H9 (cell line): Measurements from ENCODE around the gene RIOX2. TPM values are rescaled to one million over a fixed set of nuclear protein-coding genes. Genes with fewer than 3 reads are reported as not detected.

ENCODE experiments used
- DNase-seq: peaks from one replicate; pipeline ENCODE4 v3.0.0-alpha.2; 2017
- H2AFZ ChIP-seq: one replicate; pipeline ENCODE4 v1.6.1; 2013; ENCODE audit warnings: mild to moderate bottlenecking, low read length, control low read depth, moderate library complexity
- H2AK5ac ChIP-seq: 2 replicates; pipeline ENCODE4 v1.6.1; 2013; ENCODE audit warnings: low read length, control low read depth, mixed read lengths; ENCODE audit not compliant: insufficient read length
- H2BK120ac ChIP-seq: one replicate; pipeline ENCODE4 v1.6.1; 2013; ENCODE audit warnings: low read depth, mild to moderate bottlenecking, low read length, control low read depth, inconsistent platforms; ENCODE audit not compliant: poor library complexity, severe bottlenecking
- H2BK12ac ChIP-seq: 2 replicates; pipeline ENCODE4 v1.6.1; 2013; ENCODE audit warnings: low read length, control low read depth, mixed read lengths, low read depth; ENCODE audit not compliant: insufficient read length
- H2BK15ac ChIP-seq: 2 replicates; pipeline ENCODE4 v1.6.1; 2013; ENCODE audit warnings: low read depth, low read length, control low read depth
- H2BK20ac ChIP-seq: one replicate; pipeline ENCODE4 v1.6.1; 2013; ENCODE audit warnings: low read depth, mild to moderate bottlenecking, low read length, control low read depth, inconsistent platforms; ENCODE audit not compliant: poor library complexity, severe bottlenecking
- H2BK5ac ChIP-seq: 2 replicates; pipeline ENCODE4 v1.6.1; 2013; ENCODE audit warnings: low read length, control low read depth, mixed read lengths; ENCODE audit not compliant: insufficient read length
- H3K14ac ChIP-seq: 2 replicates; pipeline ENCODE4 v1.6.1; 2013; ENCODE audit warnings: low read length, control low read depth; ENCODE audit not compliant: insufficient read depth
- H3K18ac ChIP-seq: 2 replicates; pipeline ENCODE4 v1.6.1; 2013; ENCODE audit warnings: low read depth, mild to moderate bottlenecking, mixed read lengths, low read length, control low read depth; ENCODE audit not compliant: insufficient read length
- H3K23ac ChIP-seq: 2 replicates; pipeline ENCODE4 v1.6.1; 2013; ENCODE audit warnings: low read length, control low read depth, mixed read lengths, low read depth; ENCODE audit not compliant: insufficient read length
- H3K23me2 ChIP-seq: 2 replicates; pipeline ENCODE4 v1.6.1; 2013; ENCODE audit warnings: low read depth, mild to moderate bottlenecking, mixed read lengths, low read length, control low read depth; ENCODE audit not compliant: insufficient read length, poor library complexity, severe bottlenecking
- H3K27ac ChIP-seq: 2 replicates; pipeline ENCODE4 v1.5.1; 2013; ENCODE audit warnings: low read length, control low read depth, mixed read lengths, low read depth; ENCODE audit not compliant: insufficient read length
- H3K27me3 ChIP-seq: 2 replicates; pipeline ENCODE4 v1.6.1; 2013; ENCODE audit warnings: low read length, control low read depth, inconsistent platforms; ENCODE audit not compliant: insufficient read depth
- H3K4ac ChIP-seq: 2 replicates; pipeline ENCODE4 v1.6.1; 2013; ENCODE audit warnings: low read depth, mild to moderate bottlenecking, control low read depth, inconsistent platforms, low read length, moderate library complexity
- H3K4me1 ChIP-seq: 2 replicates; pipeline ENCODE4 v1.6.1; 2013; ENCODE audit warnings: low read length, control low read depth, inconsistent platforms; ENCODE audit not compliant: insufficient read depth
- H3K4me2 ChIP-seq: 2 replicates; pipeline ENCODE4 v1.6.1; 2013; ENCODE audit warnings: low read length, control low read depth, mixed read lengths; ENCODE audit not compliant: insufficient read length, insufficient read depth
- H3K56ac ChIP-seq: 2 replicates; pipeline ENCODE4 v1.6.1; 2013; ENCODE audit warnings: low read depth, mild to moderate bottlenecking, mixed read lengths, low read length, control low read depth; ENCODE audit not compliant: insufficient read length
- H3K79me1 ChIP-seq: 2 replicates; pipeline ENCODE4 v1.6.1; 2013; ENCODE audit warnings: low read depth, mild to moderate bottlenecking, moderate library complexity, low read length, control low read depth, inconsistent platforms; ENCODE audit not compliant: insufficient read depth, poor library complexity, severe bottlenecking
- H3K79me2 ChIP-seq: 2 replicates; pipeline ENCODE4 v1.6.1; 2013; ENCODE audit warnings: low read length, control low read depth, inconsistent platforms; ENCODE audit not compliant: insufficient read depth
- H3K9ac ChIP-seq: 2 replicates; pipeline ENCODE4 v1.6.1; 2013; ENCODE audit warnings: low read length, control low read depth, mixed read lengths; ENCODE audit not compliant: insufficient read length; ENCODE audit errors: extremely low read depth
- H3K9me3 ChIP-seq: one replicate; pipeline ENCODE4 v1.6.1; 2013; ENCODE audit warnings: low read depth, low read length, inconsistent platforms; ENCODE audit not compliant: control insufficient read depth
- H3T11ph ChIP-seq: one replicate; pipeline ENCODE4 v1.6.1; 2013; ENCODE audit warnings: mild to moderate bottlenecking, low read length, control low read depth, inconsistent platforms
- H4K20me1 ChIP-seq: one replicate; pipeline ENCODE4 v1.6.1; 2013; ENCODE audit not compliant: control insufficient read depth, insufficient read length, insufficient read depth
- H4K5ac ChIP-seq: 2 replicates; pipeline ENCODE4 v1.6.1; 2013; ENCODE audit warnings: low read depth, mild to moderate bottlenecking, mixed read lengths, low read length, control low read depth; ENCODE audit not compliant: insufficient read length
- H4K8ac ChIP-seq: replicated peaks from 2 replicates; pipeline ENCODE4 v1.6.1; 2013; ENCODE audit warnings: low read length, control low read depth, mixed read lengths, low read depth; ENCODE audit not compliant: insufficient read length
- H4K91ac ChIP-seq: 2 replicates; pipeline ENCODE4 v1.6.1; 2013; ENCODE audit warnings: low read depth, mild to moderate bottlenecking, moderate library complexity, mixed read lengths, low read length, control low read depth; ENCODE audit not compliant: insufficient read length
- H3K27ac Mint-ChIP-seq, 3 experiments: 2 replicates in 2 of 3; 3 replicates in 1 of 3; pipeline ENCODE4 v1.8.0; 2020 to 2021; ENCODE audit warnings: mixed read lengths in 3 of 3, mild to moderate bottlenecking in 1 of 3, moderate library complexity in 1 of 3
- H3K27me3 Mint-ChIP-seq: 2 replicates; pipeline ENCODE4 v1.8.0; 2021; ENCODE audit warnings: low read depth, mild to moderate bottlenecking, moderate library complexity, mixed read lengths
- H3K36me3 Mint-ChIP-seq, 3 experiments: 2 replicates in 2 of 3; 3 replicates in 1 of 3; pipeline ENCODE4 v1.8.0; 2020 to 2021; ENCODE audit warnings: low read depth in 3 of 3, mixed read lengths in 3 of 3; ENCODE audit not compliant: insufficient read depth in 1 of 3
- H3K4me1 Mint-ChIP-seq, 2 experiments: 2 replicates each; pipeline ENCODE4 v1.8.0; 2020; ENCODE audit warnings: mixed read lengths in 2 of 2
- H3K4me3 Mint-ChIP-seq, 2 experiments: 2 replicates in 1 of 2; 3 replicates in 1 of 2; pipeline ENCODE4 v1.8.0; 2020 to 2021; ENCODE audit warnings: mild to moderate bottlenecking in 2 of 2, mixed read lengths in 2 of 2, moderate library complexity in 1 of 2
- H3K9me3 Mint-ChIP-seq, 2 experiments: 2 replicates in 1 of 2; 3 replicates in 1 of 2; pipeline ENCODE4 v1.8.0; 2020; ENCODE audit warnings: mild to moderate bottlenecking in 2 of 2, mixed read lengths in 2 of 2, moderate library complexity in 1 of 2
- CTCF ChIP-seq: fragments of 200-600 bp; sonication (generic); conservative IDR thresholded peaks from 3 replicates; pipeline ENCODE4 v1.8.0; 2021; ENCODE audit warnings: antibody characterized with exemption, mild to moderate bottlenecking
- WGBS: extraction: QIAGEN DNeasy Blood & Tissue Kit; methylation state at CpG from one replicate; pipeline ENCODE4 v1.1.7; 2013; ENCODE audit warnings: missing lambda C conversion rate, low lambda C conversion rate, mixed read lengths; ENCODE audit not compliant: insufficient read length; ENCODE audit errors: extremely low coverage; 5-methylcytosine and 5-hydroxymethylcytosine counted together
- total RNA-seq: library from RNA; stranded (reverse); gene quantifications from 2 replicates; pipeline ENCODE4 v1.2.1, GENCODE V29; 2021

Gene RIOX2
- total RNA-seq, 1 experiment from 2014 or later: 15.5 TPM

- no peak overlapping the region for H2BK12ac ChIP-seq
- no peak overlapping the region for H3K27ac ChIP-seq
- no peak overlapping the region for H3K14ac ChIP-seq
- H4K8ac ChIP-seq: no peak overlapping the region
- no peaks in the 10 kb centered on the region for H3K79me1 ChIP-seq
- H3T11ph ChIP-seq: no peak overlapping the region
- H3K4me2 ChIP-seq: no peak overlapping the region
- Mint-ChIP-seq H3K4me3 (no peak overlapping the region; a peak in 1 of 5 replicates), H3K27ac (no peak overlapping the region), H3K27me3 (no peaks in the 10 kb centered on the region), H3K4me1 (peaks cover 0 to 2% of the 10 kb centered on the region in 2 experiments; a peak in 1 of 4 replicates), H3K36me3 (no peaks in the 10 kb centered on the region), H3K9me3 (no peaks in the 10 kb centered on the region)
- H3K27me3 ChIP-seq: no peaks in the 10 kb centered on the region
- no peak for DNase-seq
- no peaks in the 10 kb centered on the region for H3K4me1 ChIP-seq
- H2BK15ac ChIP-seq: no peak overlapping the region
- no peak overlapping the region for H3K9ac ChIP-seq
- no peak overlapping the region for H3K4ac ChIP-seq
- TF ChIP-seq CTCF: no peak
- H3K23ac ChIP-seq: no peak overlapping the region
- no peak overlapping the region for H2AK5ac ChIP-seq
- no peak overlapping the region for H4K5ac ChIP-seq
- no peaks in the 10 kb centered on the region for H4K20me1 ChIP-seq
- H3K56ac ChIP-seq: no peak overlapping the region
- no peak overlapping the region for H2BK20ac ChIP-seq
- no peaks in the 10 kb centered on the region for H3K79me2 ChIP-seq
- H3K18ac ChIP-seq: no peak overlapping the region
- H3K9me3 ChIP-seq: no peaks in the 10 kb centered on the region
- no peaks in the 10 kb centered on the region for H3K23me2 ChIP-seq
- WGBS: no CpG with 5 or more reads among the region's 1 CpG
- no peak overlapping the region for H4K91ac ChIP-seq
- no peak overlapping the region for H2BK120ac ChIP-seq
- no peak overlapping the region for H2BK5ac ChIP-seq
- H2AFZ ChIP-seq: no peak overlapping the region
Measured at GRCh38 chr3:97999994-98000393, 27.8 kb upstream of the RIOX2 start.
